Neural cell (in vitro differentiated cells): ENCODE measurements around the gene SRCAP.

Source experiments
- EP300 ChIP-seq: fragments of 450-650 bp; conservative IDR thresholded peaks from 2 replicates; pipeline ENCODE4 v1.6.1; 2014; ENCODE audit warnings: antibody characterized with exemption, mild to moderate bottlenecking, moderate library complexity; ENCODE audit not compliant: poor library complexity, severe bottlenecking
- EZH2 ChIP-seq: fragments of 200-600, 300-800 bp; shearing (Covaris generic), sonication (generic); IDR thresholded peaks from 2 replicates; pipeline ENCODE4 v1.6.1; 2014; ENCODE audit warnings: antibody characterized with exemption, low read length, borderline replicate concordance, mild to moderate bottlenecking; ENCODE audit not compliant: insufficient read depth, poor library complexity, severe bottlenecking
- MXI1 ChIP-seq: fragments of 450-650 bp; conservative IDR thresholded peaks from 2 replicates; pipeline ENCODE4 v1.6.1; 2014; ENCODE audit warnings: antibody characterized with exemption, mild to moderate bottlenecking; ENCODE audit not compliant: poor library complexity, severe bottlenecking
- POLR2AphosphoS5 ChIP-seq: IDR thresholded peaks from 2 replicates; pipeline ENCODE4 v1.6.1; 2012
- RAD21 ChIP-seq: fragments of 450-650 bp; conservative IDR thresholded peaks from 2 replicates; pipeline ENCODE4 v1.6.1; 2014; ENCODE audit warnings: antibody characterized with exemption, mild to moderate bottlenecking, moderate library complexity
- TF ChIP-seq, protein P1 (sequence below): fragments of 450-650 bp; IDR thresholded peaks from 2 replicates; pipeline ENCODE4 v1.5.1; 2014; ENCODE audit warnings: antibody characterized with exemption, mild to moderate bottlenecking, moderate library complexity; ENCODE audit not compliant: poor library complexity, severe bottlenecking

DNA sequence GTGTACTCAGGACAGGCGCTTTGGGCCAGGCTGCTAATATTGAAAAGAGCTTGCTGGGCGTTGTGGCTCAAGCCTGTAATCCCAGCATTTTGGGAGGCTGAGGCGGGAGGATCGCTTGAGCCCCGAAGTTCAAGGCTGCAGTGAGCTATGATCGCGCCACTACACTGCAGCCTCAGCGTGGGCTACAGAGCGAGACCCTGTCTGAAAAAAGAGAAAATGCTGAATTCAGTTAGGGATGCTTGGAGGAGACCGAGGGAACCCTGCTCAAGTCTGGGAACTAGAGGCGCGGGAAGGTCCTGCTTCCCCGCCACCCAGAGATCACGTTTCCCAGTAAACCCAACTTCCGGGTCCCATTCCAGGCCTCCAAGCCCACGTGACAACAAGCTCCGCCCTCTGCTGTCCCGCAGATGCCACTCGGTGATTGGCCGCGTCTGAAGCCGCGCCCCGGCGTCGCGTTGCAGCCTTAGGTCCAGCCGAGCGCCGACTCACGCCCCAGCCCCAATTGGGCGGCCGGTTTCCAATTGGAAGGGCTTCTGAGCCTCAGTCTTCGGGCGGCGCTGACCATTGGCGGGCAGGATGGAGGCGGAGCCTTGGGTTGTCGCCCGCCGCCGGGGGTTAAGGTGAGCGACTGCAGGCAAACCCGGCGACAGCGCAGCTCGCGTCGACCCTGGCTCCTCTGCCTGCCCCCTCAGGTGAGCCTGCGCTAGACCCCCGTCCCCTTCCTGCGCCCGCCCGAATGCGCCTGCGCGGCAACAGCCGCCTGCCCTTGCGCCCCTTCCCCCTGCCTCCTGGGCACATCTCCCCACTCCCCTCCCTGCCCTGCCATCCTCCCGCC, 49.0 kb downstream of the SRCAP start, which contains the start of gene PHKG2:
- TF ChIP-seq, protein P1, sequence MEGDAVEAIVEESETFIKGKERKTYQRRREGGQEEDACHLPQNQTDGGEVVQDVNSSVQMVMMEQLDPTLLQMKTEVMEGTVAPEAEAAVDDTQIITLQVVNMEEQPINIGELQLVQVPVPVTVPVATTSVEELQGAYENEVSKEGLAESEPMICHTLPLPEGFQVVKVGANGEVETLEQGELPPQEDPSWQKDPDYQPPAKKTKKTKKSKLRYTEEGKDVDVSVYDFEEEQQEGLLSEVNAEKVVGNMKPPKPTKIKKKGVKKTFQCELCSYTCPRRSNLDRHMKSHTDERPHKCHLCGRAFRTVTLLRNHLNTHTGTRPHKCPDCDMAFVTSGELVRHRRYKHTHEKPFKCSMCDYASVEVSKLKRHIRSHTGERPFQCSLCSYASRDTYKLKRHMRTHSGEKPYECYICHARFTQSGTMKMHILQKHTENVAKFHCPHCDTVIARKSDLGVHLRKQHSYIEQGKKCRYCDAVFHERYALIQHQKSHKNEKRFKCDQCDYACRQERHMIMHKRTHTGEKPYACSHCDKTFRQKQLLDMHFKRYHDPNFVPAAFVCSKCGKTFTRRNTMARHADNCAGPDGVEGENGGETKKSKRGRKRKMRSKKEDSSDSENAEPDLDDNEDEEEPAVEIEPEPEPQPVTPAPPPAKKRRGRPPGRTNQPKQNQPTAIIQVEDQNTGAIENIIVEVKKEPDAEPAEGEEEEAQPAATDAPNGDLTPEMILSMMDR, result peak; percentile 24
- TF ChIP-seq POLR2AphosphoS5 (peak; percentile 42), MXI1 (peak; percentile 92), RAD21 (no peak), EZH2 (no peak), EP300 (peak; percentile 17)
